ENCODE measurements around the gene TUG1.

TUG1 gene

GRCh38 chr22:30955153-30955552 lies 13.9 kb upstream of the TUG1 start:
- TF ChIP-seq JUND (IDR thresholded peaks at IDR 0.05; ENCODE audit: low read depth) = no peak
- in situ Hi-C loops (cut with HindIII; ENCODE audit: low pct_unique_long_range_greater_than_20kb, low sequenced_read_pairs) = no loop called here
- no peak for DNase-seq (ENCODE audit: low read depth in 1 of 2, low spot score in 1 of 2)

GRCh38 chr22:30964858-30965257 lies 4.2 kb upstream of the TUG1 start:
- in situ Hi-C loops (cut with HindIII; ENCODE audit: low pct_unique_long_range_greater_than_20kb, low sequenced_read_pairs) = no loop called here
- TF ChIP-seq JUND (IDR thresholded peaks at IDR 0.05; ENCODE audit: low read depth) = no peak
- DNase-seq (ENCODE audit: low read depth in 1 of 2, low spot score in 1 of 2) = no peak

- no peak for TF ChIP-seq JUND (IDR thresholded peaks at IDR 0.05; ENCODE audit: low read depth)
- peak; percentile 33 to 75 for DNase-seq (ENCODE audit: low read depth in 1 of 2, low spot score in 1 of 2)
- in situ Hi-C loops (cut with HindIII; ENCODE audit: low pct_unique_long_range_greater_than_20kb, low sequenced_read_pairs) = no loop called here
Measured at GRCh38 chr22:30968015-30968923, 796 bp upstream of the TUG1 start, which contains the start of gene MORC2. Gene MORC2, minus strand, starts transcription at chr22:30968774. Its CDS starts 885 bp downstream, at chr22:30967889.

- in situ Hi-C loops (cut with HindIII; ENCODE audit: low pct_unique_long_range_greater_than_20kb, low sequenced_read_pairs) = no loop called here
- TF ChIP-seq JUND (IDR thresholded peaks at IDR 0.05; ENCODE audit: low read depth) = no peak
- peak; percentile 9 to 44 for DNase-seq (ENCODE audit: low read depth in 1 of 2, low spot score in 1 of 2)
Measured at GRCh38 chr22:30969532-30970355, 679 bp downstream of the TUG1 start.

- no peak for DNase-seq (ENCODE audit: low read depth in 1 of 2, low spot score in 1 of 2)
- TF ChIP-seq JUND (IDR thresholded peaks at IDR 0.05; ENCODE audit: low read depth) = no peak
- in situ Hi-C loops (cut with HindIII; ENCODE audit: low pct_unique_long_range_greater_than_20kb, low sequenced_read_pairs) = no loop called here
Measured at GRCh38 chr22:30970356-30970746, 1.3 kb downstream of the TUG1 start.

GRCh38 chr22:30978304-30978962 lies 9.4 kb downstream of the TUG1 start:
- TF ChIP-seq JUND (IDR thresholded peaks at IDR 0.05; ENCODE audit: low read depth) = no peak
- DNase-seq (ENCODE audit: low read depth in 1 of 2, low spot score in 1 of 2) = no peak
- in situ Hi-C loops (cut with HindIII; ENCODE audit: low pct_unique_long_range_greater_than_20kb, low sequenced_read_pairs) = no loop called here

- in situ Hi-C loops (cut with HindIII; ENCODE audit: low pct_unique_long_range_greater_than_20kb, low sequenced_read_pairs) = no loop called here
- no peak for DNase-seq (ENCODE audit: low read depth in 1 of 2, low spot score in 1 of 2)
Measured at GRCh38 chr22:30979932-30980331, 10.9 kb downstream of the TUG1 start.

GRCh38 chr22:30982512-30982911 lies 13.4 kb downstream of the TUG1 start:
- no peak for TF ChIP-seq JUND (IDR thresholded peaks at IDR 0.05; ENCODE audit: low read depth)
- DNase-seq (ENCODE audit: low read depth in 1 of 2, low spot score in 1 of 2) = no peak
- in situ Hi-C loops (cut with HindIII; ENCODE audit: low pct_unique_long_range_greater_than_20kb, low sequenced_read_pairs) = no loop called here

More at GRCh38 chr22:30979932-30980331, 10.9 kb downstream of the TUG1 start:
- TF ChIP-seq JUND (IDR thresholded peaks at IDR 0.05; ENCODE audit: low read depth) = no peak

GRCh38 chr22:30984317-30984716 lies 15.3 kb downstream of the TUG1 start:
- no peak for DNase-seq (ENCODE audit: low read depth in 1 of 2, low spot score in 1 of 2)
- TF ChIP-seq JUND (IDR thresholded peaks at IDR 0.05; ENCODE audit: low read depth) = no peak
- in situ Hi-C loops (cut with HindIII; ENCODE audit: low pct_unique_long_range_greater_than_20kb, low sequenced_read_pairs) = no loop called here

- in situ Hi-C loops (cut with HindIII; ENCODE audit: low pct_unique_long_range_greater_than_20kb, low sequenced_read_pairs) = no loop called here
- no peak for DNase-seq (ENCODE audit: low read depth in 1 of 2, low spot score in 1 of 2)
- TF ChIP-seq JUND (IDR thresholded peaks at IDR 0.05; ENCODE audit: low read depth) = no peak
Measured at GRCh38 chr22:30985561-30986208, 16.6 kb downstream of the TUG1 start.

- no peak for TF ChIP-seq JUND (IDR thresholded peaks at IDR 0.05; ENCODE audit: low read depth)
- in situ Hi-C loops (cut with HindIII; ENCODE audit: low pct_unique_long_range_greater_than_20kb, low sequenced_read_pairs) = no loop called here
- no peak for DNase-seq (ENCODE audit: low read depth in 1 of 2, low spot score in 1 of 2)
Measured at GRCh38 chr22:30989474-30989873, 20.4 kb downstream of the TUG1 start.

- in situ Hi-C loops (cut with HindIII; ENCODE audit: low pct_unique_long_range_greater_than_20kb, low sequenced_read_pairs) = no loop called here
- no peak for DNase-seq (ENCODE audit: low read depth in 1 of 2, low spot score in 1 of 2)
- TF ChIP-seq JUND (IDR thresholded peaks at IDR 0.05; ENCODE audit: low read depth) = no peak
Measured at GRCh38 chr22:30990690-30991089, 21.6 kb downstream of the TUG1 start.

Data from T47D (cell line).